ENCODE measurements around the gene TUG1. TPM values are rescaled to one million over a fixed set of nuclear protein-coding genes. Genes with fewer than 3 reads are reported as not detected.

Gene TUG1
- total RNA-seq, 1 experiment from 2014 or later: 17.5 TPM

Other genes starting within 250 kb of the TUG1 start
- gene MORC2, start 491 bp upstream of the TUG1 start, total RNA-seq (2014; rRNA removed; shearing (Covaris generic); ENCODE audit: low replicate concordance): 18.9 and 32.4 TPM in 2 replicates
- 26.0 and 37.7 TPM in 2 replicates for gene SMTN, start 112.1 kb downstream of the TUG1 start, total RNA-seq (2014; rRNA removed; shearing (Covaris generic); ENCODE audit: low replicate concordance)
- gene SELENOM, start 138.3 kb downstream of the TUG1 start, total RNA-seq (2014; rRNA removed; shearing (Covaris generic); ENCODE audit: low replicate concordance): 72.5 and 98.8 TPM in 2 replicates
- gene INPP5J, start 153.7 kb downstream of the TUG1 start, total RNA-seq (2014; rRNA removed; shearing (Covaris generic); ENCODE audit: low replicate concordance): not detected in 2 replicates
- not detected in 2 replicates for gene PLA2G3, start 171.2 kb downstream of the TUG1 start, total RNA-seq (2014; rRNA removed; shearing (Covaris generic); ENCODE audit: low replicate concordance)
- 39.1 and 46.0 TPM in 2 replicates for gene RNF185, start 190.9 kb downstream of the TUG1 start, total RNA-seq (2014; rRNA removed; shearing (Covaris generic); ENCODE audit: low replicate concordance)
- gene LIMK2, start 243.0 kb downstream of the TUG1 start, total RNA-seq (2014; rRNA removed; shearing (Covaris generic); ENCODE audit: low replicate concordance): 5.3 and 7.9 TPM in 2 replicates